HG02759 (cell line): ENCODE results near the gene PDE4DIP.
"Not testable (repeated sequence)": the region's sequence is repeated elsewhere in the genome, so short reads cannot be mapped to it uniquely, and the experiment has no call there.

ENCODE experiments used
- ATAC-seq: cut with Tn5 transposase; IDR thresholded peaks from one replicate; pipeline ENCODE4 v1.9.1; 2021; ENCODE audit warnings: mild to moderate bottlenecking, moderate library complexity; ENCODE audit not compliant: unreplicated experiment

Gene PDE4DIP

DNA sequence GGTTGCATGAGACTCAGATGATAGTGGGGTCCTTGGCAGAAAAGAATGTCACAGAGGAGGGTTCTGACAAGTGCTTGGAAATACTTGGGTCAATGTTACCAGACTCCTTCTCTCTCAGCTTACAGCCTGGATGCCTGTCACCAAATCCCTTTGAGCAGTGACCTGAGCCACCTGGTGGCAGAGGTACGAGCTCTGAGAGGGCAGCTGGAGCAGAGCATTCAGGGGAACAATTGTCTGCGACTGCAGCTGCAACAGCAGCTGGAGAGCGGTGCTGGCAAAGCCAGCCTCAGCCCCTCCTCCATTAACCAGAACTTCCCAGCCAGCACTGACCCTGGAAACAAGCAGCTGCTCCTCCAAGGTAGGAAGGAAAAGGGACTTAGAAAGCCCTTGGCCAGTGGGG is 180.1 kb downstream of the PDE4DIP start:
- not testable (repeated sequence) for ATAC-seq

DNA sequence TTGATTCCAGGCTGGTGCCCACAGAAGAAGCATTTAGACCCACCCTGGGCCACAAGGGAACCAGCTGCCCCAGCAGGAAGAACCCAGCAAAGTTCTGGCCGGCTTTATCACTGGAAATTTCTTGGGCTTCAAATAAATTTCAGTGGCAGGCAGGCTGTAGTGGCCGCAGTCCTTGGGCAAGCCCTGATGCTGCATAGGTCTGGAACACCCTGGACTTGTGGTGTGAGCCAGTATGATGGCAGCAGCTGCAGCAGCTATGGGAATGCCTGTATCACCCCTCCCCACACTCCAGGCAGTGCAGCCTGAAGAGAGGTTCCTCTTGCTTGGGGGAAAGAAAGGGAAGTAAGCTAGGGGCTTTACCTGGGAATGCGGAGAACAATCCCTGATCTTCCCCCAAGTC is 189.7 kb downstream of the PDE4DIP start:
- ATAC-seq = not testable (repeated sequence)

DNA sequence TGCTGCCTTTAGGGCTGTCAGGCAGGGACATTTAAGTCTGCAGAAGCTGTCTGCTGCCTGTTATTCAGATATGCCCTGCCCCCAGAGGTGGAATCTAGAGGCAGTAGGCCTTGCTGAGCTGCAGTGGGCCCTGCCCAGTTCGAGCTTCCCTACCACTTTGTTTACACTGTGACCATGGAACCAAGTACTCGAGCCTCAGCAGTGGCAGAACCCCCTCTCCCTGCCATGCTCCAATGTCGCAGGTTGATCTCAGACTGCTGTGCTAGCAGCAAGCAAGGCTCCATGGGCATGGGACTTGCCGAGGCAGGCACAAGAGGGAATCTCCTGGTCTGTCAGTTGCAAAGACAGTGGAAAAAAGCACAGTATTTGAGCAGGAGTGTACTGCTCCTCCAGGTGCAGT is 198.8 kb downstream of the PDE4DIP start:
- not testable (repeated sequence) for ATAC-seq

DNA sequence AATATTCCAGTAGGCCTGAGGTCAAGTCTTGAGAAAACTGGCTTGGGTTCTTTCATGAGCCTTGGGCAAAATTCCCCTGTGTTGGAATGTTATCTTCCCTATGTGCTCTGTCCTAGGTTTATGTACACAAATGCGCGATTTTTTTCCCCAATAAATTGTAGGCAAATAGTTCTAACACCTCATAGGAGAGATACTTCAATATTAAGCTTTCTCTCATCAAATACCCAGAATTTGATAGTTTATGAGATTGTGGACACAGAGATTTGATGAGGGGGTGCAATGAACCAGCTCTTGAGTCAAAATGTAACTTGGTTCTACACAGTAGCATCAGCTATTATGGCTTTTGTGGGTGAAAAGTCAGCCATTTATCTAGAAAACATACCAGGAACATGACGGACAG is 220.4 kb downstream of the PDE4DIP start:
- ATAC-seq = not testable (repeated sequence)

DNA sequence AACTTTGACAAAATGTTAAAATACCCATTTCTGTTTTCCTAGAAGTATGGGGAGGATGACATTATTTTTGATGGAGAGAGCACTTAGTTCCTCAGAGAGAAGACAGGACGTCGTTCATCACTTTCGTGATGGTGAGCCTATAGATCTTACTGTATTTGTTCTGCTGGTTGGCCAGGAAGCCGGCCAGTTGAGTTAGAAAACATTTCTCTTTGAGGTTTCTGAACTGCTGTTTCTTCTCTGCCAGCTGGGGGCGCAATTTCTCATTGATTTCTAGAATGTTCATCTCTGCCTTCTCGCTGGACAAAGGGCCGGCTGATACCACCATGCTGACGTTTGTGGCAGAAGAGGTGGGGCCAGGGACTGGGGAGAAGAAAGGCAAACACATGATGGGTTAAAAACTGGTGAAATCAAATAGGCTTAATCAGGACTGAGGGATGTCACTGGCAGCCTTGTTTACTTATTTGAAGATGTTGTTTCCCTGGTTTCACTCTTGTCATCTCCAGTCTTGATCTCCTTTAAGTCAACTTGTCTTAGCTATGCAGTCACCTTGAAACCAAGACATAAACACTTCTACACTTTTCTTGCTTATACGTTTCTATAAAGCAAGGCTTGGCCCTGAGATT is 231.4 kb downstream of the PDE4DIP start:
- ATAC-seq = not testable (repeated sequence)
